T-cell (primary cell): ENCODE results near the gene COL23A1. TPM values are rescaled to one million over a fixed set of nuclear protein-coding genes. Genes with fewer than 3 reads are reported as not detected.

Source experiments
- ATAC-seq, 4 experiments: fragments of 200-7000 bp in 3 of 4; fragments of 150-1000 bp in 1 of 4; cut with Tn5 transposase; replicated peaks in 1 of 4; 1 replicate in 3 of 4; 2 replicates in 1 of 4; pipeline ENCODE4 v1.10.0; 2021; ENCODE audit warnings: moderate library complexity in 3 of 4, mild to moderate bottlenecking in 2 of 4, moderate number of reproducible peaks in 1 of 4
- CTCF ChIA-PET, 2 donors: fragments of 300-600 bp; sonication (Branson Sonifier 250); formaldehyde crosslinking; loops; one replicate each; lab custom pipeline; 2022; ENCODE audit warnings: antibody characterized with exemption in 2 of 2; lab: Charles Lee
- POLR2A ChIA-PET, 2 donors: fragments of 300-600 bp; sonication (Branson Sonifier 250); formaldehyde crosslinking; loops; one replicate each; lab custom pipeline; 2022; ENCODE audit warnings: antibody characterized with exemption in 2 of 2; lab: Charles Lee
- DNase-seq, 35 experiments: peaks; one replicate each; pipeline versions ENCODE4 v3.0.0 to v3.0.0-alpha.2; 2013 to 2023
- H3K27ac ChIP-seq: one replicate; pipeline ENCODE4 v1.5.1; 2013; ENCODE audit warnings: low read length
- H3K27me3 ChIP-seq, 2 experiments: replicated peaks in 1 of 2; 1 replicate in 1 of 2; 2 replicates in 1 of 2; pipeline versions ENCODE4 v1.6.1 to v1.7.0; 2013; ENCODE audit warnings: low read length in 1 of 2, mixed read lengths in 1 of 2; ENCODE audit not compliant: control insufficient read depth in 2 of 2, insufficient read depth in 2 of 2; ENCODE audit errors: extremely low read depth in 1 of 2
- H3K36me3 ChIP-seq, 2 donors: 1 replicate in 1 of 2; 2 replicates in 1 of 2; pipeline versions ENCODE4 v1.6.1 to v1.7.0; 2013; ENCODE audit warnings: low read length in 1 of 2; ENCODE audit not compliant: control insufficient read depth in 2 of 2, insufficient read depth in 1 of 2; ENCODE audit errors: extremely low read depth in 1 of 2
- H3K4me1 ChIP-seq, 2 experiments: 1 replicate in 1 of 2; 2 replicates in 1 of 2; pipeline versions ENCODE4 v1.6.1 to v1.7.0; 2013; ENCODE audit warnings: low read length in 2 of 2, mixed read lengths in 1 of 2; ENCODE audit not compliant: insufficient read depth in 2 of 2, control insufficient read depth in 1 of 2; ENCODE audit errors: extremely low read depth in 1 of 2
- H3K4me3 ChIP-seq, 2 donors: 1 replicate in 1 of 2; 2 replicates in 1 of 2; pipeline versions ENCODE4 v1.5.1 to v1.7.0; 2013; ENCODE audit warnings: mild to moderate bottlenecking in 2 of 2, low read length in 1 of 2, moderate library complexity in 1 of 2; ENCODE audit not compliant: control insufficient read depth in 1 of 2; ENCODE audit errors: extremely low read depth in 1 of 2
- H3K9me3 ChIP-seq: 2 replicates; pipeline ENCODE4 v1.7.0; 2013
- H3K27ac Mint-ChIP-seq, 2 donors: one replicate each; pipeline ENCODE4 v1.8.0; 2020 to 2021; ENCODE audit warnings: mild to moderate bottlenecking in 2 of 2, mixed read lengths in 2 of 2
- H3K27me3 Mint-ChIP-seq, 2 donors: one replicate each; pipeline ENCODE4 v1.8.0; 2021 to 2022; ENCODE audit warnings: mixed read lengths in 2 of 2
- H3K36me3 Mint-ChIP-seq: one replicate; pipeline ENCODE4 v1.8.0; 2021; ENCODE audit warnings: mixed read lengths
- H3K4me1 Mint-ChIP-seq, 3 donors: one replicate each; pipeline ENCODE4 v1.8.0; 2020 to 2022; ENCODE audit warnings: mixed read lengths in 3 of 3, mild to moderate bottlenecking in 1 of 3
- H3K4me3 Mint-ChIP-seq, 3 donors: one replicate each; pipeline ENCODE4 v1.8.0; 2020 to 2022; ENCODE audit warnings: mild to moderate bottlenecking in 3 of 3, mixed read lengths in 3 of 3, moderate library complexity in 3 of 3
- H3K9me3 Mint-ChIP-seq, 3 donors: one replicate each; pipeline ENCODE4 v1.8.0; 2020 to 2022; ENCODE audit warnings: mixed read lengths in 3 of 3
- WGBS: methylation state at CpG from one replicate; pipeline ENCODE4 v1.1.5; 2013; ENCODE audit warnings: missing lambda C conversion rate; ENCODE audit not compliant: insufficient coverage; 5-methylcytosine and 5-hydroxymethylcytosine counted together
- total RNA-seq, 35 experiments: library from RNA in 6 of 35; stranded (reverse) in 6 of 35; fragments of 120-200 nt in 1 of 35; gene quantifications; one replicate each; pipeline versions ENCODE4 v1.2.1 to v1.2.4 and lab custom pipeline; 2013 to 2026

Gene COL23A1
- total RNA-seq, 5 donors from 2014 or later (not counting 1 experiment from before 2014, with no cell fraction given) = 0.07 to 0.13 TPM; not detected in 3

GRCh38 chr5:178533136-178533535 lies 57.1 kb downstream of the COL23A1 start:
- ATAC-seq = no peak
- H3K27ac ChIP-seq = no peak overlapping the region
- no peak for DNase-seq
- no peaks in the 10 kb centered on the region for H3K4me1 ChIP-seq
- no peak overlapping the region for H3K4me3 Mint-ChIP-seq
- H3K9me3 ChIP-seq = no peaks in the 10 kb centered on the region
- H3K36me3 Mint-ChIP-seq = no peaks in the 10 kb centered on the region
- no peak overlapping the region for H3K4me3 ChIP-seq
- H3K27me3 Mint-ChIP-seq = peaks cover 0 to 4% of the 10 kb centered on the region in 2 donors
- WGBS = 87% methylated on average over 7 of the region's 10 CpGs
- H3K4me1 Mint-ChIP-seq = no peaks in the 10 kb centered on the region
- H3K9me3 Mint-ChIP-seq = no peaks in the 10 kb centered on the region
- CTCF ChIA-PET = no interaction called here
- H3K36me3 ChIP-seq = no peaks in the 10 kb centered on the region
- H3K27me3 ChIP-seq = peaks cover 0 to 26% of the 10 kb centered on the region in 2 experiments
- no peak overlapping the region for H3K27ac Mint-ChIP-seq
- POLR2A ChIA-PET = no interaction called here

DNA sequence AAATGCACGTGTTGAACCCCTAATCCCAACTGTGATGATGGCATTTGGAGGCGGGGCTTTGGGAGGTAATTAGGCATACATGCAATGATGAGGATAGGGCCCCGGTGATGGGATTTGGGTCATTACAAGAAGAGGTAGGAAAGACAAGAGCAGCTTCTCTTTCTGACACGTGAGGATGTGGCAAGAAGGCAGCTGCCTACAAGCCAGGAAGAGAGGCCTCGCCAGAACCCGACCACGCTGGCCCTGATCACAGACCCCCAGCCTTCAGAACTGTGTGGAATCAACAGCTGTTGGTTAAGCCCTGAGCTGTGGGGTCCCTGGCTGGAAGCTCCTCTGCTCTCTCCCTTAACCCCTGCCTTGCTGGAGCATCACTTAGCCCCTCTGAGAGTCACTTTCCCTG lies 57.5 kb downstream of the COL23A1 start:
- WGBS = 54% methylated on average over 6 of the region's 7 CpGs
- Histone ChIP-seq H3K4me1 (no peaks in the 10 kb centered on the region), H3K36me3 (no peaks in the 10 kb centered on the region), H3K9me3 (no peaks in the 10 kb centered on the region), H3K27me3 (peaks cover 0 to 26% of the 10 kb centered on the region in 2 experiments), H3K4me3 (no peak overlapping the region), H3K27ac (no peak overlapping the region)
- Mint-ChIP-seq H3K27ac (no peak overlapping the region), H3K9me3 (no peaks in the 10 kb centered on the region), H3K27me3 (peaks cover 0 to 4% of the 10 kb centered on the region in 2 donors), H3K36me3 (no peaks in the 10 kb centered on the region), H3K4me3 (no peak overlapping the region), H3K4me1 (no peaks in the 10 kb centered on the region)
- CTCF ChIA-PET = no interaction called here
- DNase-seq (no peak), ATAC-seq (no peak)
- POLR2A ChIA-PET = no interaction called here

DNA sequence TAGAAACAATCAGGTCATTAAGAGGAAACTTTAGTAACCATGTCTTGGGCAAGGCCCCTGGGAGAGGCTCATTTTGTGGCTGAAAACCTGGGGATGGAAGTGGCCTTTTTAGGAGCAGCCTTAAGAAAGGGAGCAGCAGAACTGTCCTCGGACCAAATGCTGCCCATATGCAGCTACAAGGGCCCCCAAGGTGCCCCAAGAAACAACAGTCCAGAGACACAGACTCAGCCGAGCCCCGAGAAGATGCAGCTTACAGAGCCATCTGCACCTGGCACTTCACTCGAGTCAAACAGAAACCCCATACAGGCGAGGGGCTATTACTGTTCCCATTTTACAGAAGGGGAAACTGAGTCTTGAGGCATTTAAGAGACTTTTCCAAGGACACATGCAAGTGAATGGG lies 58.0 kb downstream of the COL23A1 start:
- Mint-ChIP-seq H3K27ac (no peak overlapping the region), H3K27me3 (peaks cover 0 to 4% of the 10 kb centered on the region in 2 donors), H3K9me3 (no peaks in the 10 kb centered on the region), H3K36me3 (no peaks in the 10 kb centered on the region), H3K4me1 (no peaks in the 10 kb centered on the region), H3K4me3 (no peak overlapping the region)
- CTCF ChIA-PET = no interaction called here
- Histone ChIP-seq H3K27ac (no peak overlapping the region), H3K36me3 (no peaks in the 10 kb centered on the region), H3K9me3 (no peaks in the 10 kb centered on the region), H3K27me3 (peaks cover 0 to 22% of the 10 kb centered on the region in 2 experiments), H3K4me3 (no peak overlapping the region), H3K4me1 (no peaks in the 10 kb centered on the region)
- 76% methylated on average over 5 of the region's 5 CpGs for WGBS
- no peak for ATAC-seq
- no peak for DNase-seq
- POLR2A ChIA-PET = no interaction called here

DNA sequence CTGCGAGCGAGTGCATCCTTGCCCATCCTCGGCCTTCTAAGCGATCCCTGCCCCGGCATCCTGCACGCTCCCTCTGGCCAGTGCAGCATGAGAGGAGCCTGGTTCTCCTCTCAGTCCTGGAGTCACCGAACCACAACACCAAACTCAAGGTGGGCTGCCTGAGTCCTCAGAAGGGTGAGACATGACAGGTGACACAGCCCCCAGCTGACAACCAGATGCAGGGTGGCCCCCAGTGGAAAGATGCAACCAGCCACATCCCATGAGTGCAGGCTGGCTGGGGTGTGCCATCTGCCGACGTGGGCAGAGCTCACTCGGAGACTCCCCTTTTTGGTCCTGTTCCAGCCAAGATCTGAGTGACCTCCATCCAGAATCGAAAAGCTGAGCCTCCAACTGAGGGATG lies 58.4 kb downstream of the COL23A1 start:
- Histone ChIP-seq H3K9me3 (no peaks in the 10 kb centered on the region), H3K4me1 (no peaks in the 10 kb centered on the region), H3K27ac (no peak overlapping the region), H3K36me3 (no peaks in the 10 kb centered on the region), H3K4me3 (no peak overlapping the region), H3K27me3 (peaks cover 0 to 22% of the 10 kb centered on the region in 2 experiments)
- no peak overlapping the region for H3K4me3 Mint-ChIP-seq
- no peaks in the 10 kb centered on the region for H3K4me1 Mint-ChIP-seq
- 91% methylated on average over 11 of the region's 11 CpGs for WGBS
- no peaks in the 10 kb centered on the region for H3K9me3 Mint-ChIP-seq
- ChIA-PET CTCF (no interaction called here), POLR2A (no interaction called here)
- no peaks in the 10 kb centered on the region for H3K36me3 Mint-ChIP-seq
- DNase-seq (no peak), ATAC-seq (no peak)
- H3K27ac Mint-ChIP-seq = no peak overlapping the region
- peaks cover 0 to 4% of the 10 kb centered on the region in 2 donors for H3K27me3 Mint-ChIP-seq

DNA sequence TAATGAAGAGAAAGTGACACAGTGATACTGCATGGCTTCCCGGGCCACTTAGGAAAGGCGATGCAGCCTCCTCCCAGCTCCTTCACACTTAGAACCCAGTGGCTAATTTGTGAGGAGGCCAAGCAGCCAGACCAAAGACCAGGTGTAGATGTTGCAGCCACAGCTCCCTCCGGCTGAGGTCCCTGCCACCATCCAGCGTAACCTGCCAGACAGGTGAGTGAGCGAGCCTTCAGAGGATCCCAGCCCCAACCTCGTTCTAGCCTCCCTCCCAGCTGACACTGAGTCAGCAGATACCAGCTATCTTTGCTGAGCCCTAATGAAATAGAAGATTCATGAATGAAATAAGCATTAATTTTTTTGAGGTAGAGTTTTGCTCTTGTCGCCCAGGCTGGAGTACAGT lies 59.7 kb downstream of the COL23A1 start:
- Mint-ChIP-seq H3K27ac (no peak overlapping the region), H3K9me3 (no peaks in the 10 kb centered on the region), H3K36me3 (no peaks in the 10 kb centered on the region), H3K4me1 (no peaks in the 10 kb centered on the region), H3K27me3 (peaks cover 0 to 4% of the 10 kb centered on the region in 2 donors), H3K4me3 (no peak overlapping the region)
- no peaks in the 10 kb centered on the region for H3K36me3 ChIP-seq
- H3K27ac ChIP-seq = no peak overlapping the region
- no peaks in the 10 kb centered on the region for H3K9me3 ChIP-seq
- ChIA-PET CTCF (no interaction called here), POLR2A (no interaction called here)
- ATAC-seq (no peak), DNase-seq (no peak)
- H3K4me1 ChIP-seq = no peaks in the 10 kb centered on the region
- no peak overlapping the region for H3K4me3 ChIP-seq
- H3K27me3 ChIP-seq = peaks cover 0 to 15% of the 10 kb centered on the region in 2 experiments
- 100% methylated on average over 1 of the region's 7 CpGs for WGBS

DNA sequence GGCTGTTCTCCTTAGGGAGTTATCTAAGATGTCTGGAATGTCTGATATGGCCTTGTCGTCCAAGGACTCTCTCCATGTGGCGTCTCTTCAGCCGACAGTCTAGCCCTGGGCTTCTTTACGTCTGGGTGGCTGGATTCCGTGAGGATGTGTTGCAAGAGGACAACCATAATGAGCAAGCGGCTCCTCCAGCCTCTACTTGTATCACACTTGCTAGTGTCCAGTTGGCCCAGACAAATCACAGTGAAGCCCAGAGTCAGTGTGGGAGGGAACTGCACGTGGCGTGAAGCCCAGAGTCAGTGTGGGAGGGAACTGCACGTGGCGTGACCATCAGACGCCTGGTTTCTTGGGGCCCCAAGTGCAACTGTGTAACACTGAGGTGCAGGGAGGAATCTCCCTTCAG lies 61.1 kb downstream of the COL23A1 start:
- POLR2A ChIA-PET = no interaction called here
- Histone ChIP-seq H3K27ac (no peak overlapping the region), H3K9me3 (no peaks in the 10 kb centered on the region), H3K36me3 (no peaks in the 10 kb centered on the region), H3K4me1 (no peaks in the 10 kb centered on the region), H3K27me3 (peaks cover 0 to 10% of the 10 kb centered on the region in 2 experiments), H3K4me3 (no peak overlapping the region)
- no peak overlapping the region for H3K4me3 Mint-ChIP-seq
- CTCF ChIA-PET = no interaction called here
- WGBS = no CpG with 5 or more reads among the region's 11 CpGs
- H3K4me1 Mint-ChIP-seq = no peaks in the 10 kb centered on the region
- no peaks in the 10 kb centered on the region for H3K36me3 Mint-ChIP-seq
- H3K27me3 Mint-ChIP-seq = peaks cover 0 to 4% of the 10 kb centered on the region in 2 donors
- no peak for ATAC-seq
- H3K9me3 Mint-ChIP-seq = no peaks in the 10 kb centered on the region
- H3K27ac Mint-ChIP-seq = no peak overlapping the region
- DNase-seq = no peak
